Mesendoderm (in vitro differentiated cells): ENCODE data around the gene LPIN1.
A peak's percentile ranks its signal among the peaks of the same experiment; 100 is the strongest.
"Not testable (repeated sequence)": the region's sequence is repeated elsewhere in the genome, so short reads cannot be mapped to it uniquely, and the experiment has no call there.

Experiments used
- DNase-seq: peaks from one replicate; pipeline ENCODE4 v3.0.0; 2013
- H2AK5ac ChIP-seq: 2 replicates; pipeline ENCODE4 v1.6.1; 2013; ENCODE audit warnings: low read length, inconsistent platforms
- H2BK120ac ChIP-seq: 2 replicates; pipeline ENCODE4 v1.6.1; 2013; ENCODE audit warnings: low read depth, mild to moderate bottlenecking, low read length, moderate library complexity, mixed read lengths
- H2BK15ac ChIP-seq: replicated peaks from 2 replicates; pipeline ENCODE4 v1.6.1; 2013; ENCODE audit warnings: low read depth, mild to moderate bottlenecking, moderate library complexity
- H2BK5ac ChIP-seq: 2 replicates; pipeline ENCODE4 v1.6.1; 2013; ENCODE audit warnings: low read length, inconsistent platforms
- H3K18ac ChIP-seq: 2 replicates; pipeline ENCODE4 v1.6.1; 2013; ENCODE audit warnings: mild to moderate bottlenecking, low read length, mixed read lengths
- H3K23ac ChIP-seq: one replicate; pipeline ENCODE4 v1.6.1; 2013; ENCODE audit warnings: low read length
- H3K27ac ChIP-seq: 2 replicates; pipeline ENCODE4 v1.5.1; 2013; ENCODE audit warnings: low read depth, mild to moderate bottlenecking, inconsistent platforms, low read length, moderate library complexity
- H3K27me3 ChIP-seq: 2 replicates; pipeline ENCODE4 v1.6.1; 2013; ENCODE audit warnings: low read length, control low read depth, mild to moderate bottlenecking, inconsistent platforms; ENCODE audit not compliant: insufficient read depth, poor library complexity
- H3K36me3 ChIP-seq: 2 replicates; pipeline ENCODE4 v1.6.1; 2013; ENCODE audit warnings: low read length, inconsistent platforms; ENCODE audit not compliant: control insufficient read depth, insufficient read depth
- H3K4ac ChIP-seq: one replicate; pipeline ENCODE4 v1.6.1; 2013; ENCODE audit warnings: low read depth, mild to moderate bottlenecking, low read length, moderate library complexity
- H3K4me1 ChIP-seq: 2 replicates; pipeline ENCODE4 v1.6.1; 2013; ENCODE audit warnings: low read depth, low read length, inconsistent platforms; ENCODE audit not compliant: control insufficient read depth
- H3K4me2 ChIP-seq: 2 replicates; pipeline ENCODE4 v1.6.1; 2013; ENCODE audit warnings: low read length
- H3K4me3 ChIP-seq: 2 replicates; pipeline ENCODE4 v1.5.1; 2013; ENCODE audit warnings: mild to moderate bottlenecking, low read length
- H3K56ac ChIP-seq: one replicate; pipeline ENCODE4 v1.6.1; 2013; ENCODE audit warnings: low read length
- H3K79me1 ChIP-seq: 2 replicates; pipeline ENCODE4 v1.6.1; 2013; ENCODE audit warnings: low read length, inconsistent platforms
- H3K79me2 ChIP-seq: 2 replicates; pipeline ENCODE4 v1.6.1; 2013; ENCODE audit warnings: mild to moderate bottlenecking, low read length; ENCODE audit not compliant: control insufficient read depth, insufficient read depth
- H3K9ac ChIP-seq: 2 replicates; pipeline ENCODE4 v1.6.1; 2013; ENCODE audit warnings: low read length, inconsistent platforms
- H4K5ac ChIP-seq: one replicate; pipeline ENCODE4 v1.6.1; 2013; ENCODE audit warnings: low read length
- H4K8ac ChIP-seq: one replicate; pipeline ENCODE4 v1.6.1; 2013; ENCODE audit warnings: low read depth, mild to moderate bottlenecking, control low read depth, low read length, moderate library complexity
- WGBS: extraction: QIAGEN DNeasy Blood & Tissue Kit; methylation state at CpG from one replicate; pipeline ENCODE4 v1.1.7; 2013; ENCODE audit warnings: low lambda C conversion rate, missing lambda C conversion rate; ENCODE audit not compliant: insufficient coverage; ENCODE audit errors: extremely low coverage; 5-methylcytosine and 5-hydroxymethylcytosine counted together

LPIN1 gene

DNA sequence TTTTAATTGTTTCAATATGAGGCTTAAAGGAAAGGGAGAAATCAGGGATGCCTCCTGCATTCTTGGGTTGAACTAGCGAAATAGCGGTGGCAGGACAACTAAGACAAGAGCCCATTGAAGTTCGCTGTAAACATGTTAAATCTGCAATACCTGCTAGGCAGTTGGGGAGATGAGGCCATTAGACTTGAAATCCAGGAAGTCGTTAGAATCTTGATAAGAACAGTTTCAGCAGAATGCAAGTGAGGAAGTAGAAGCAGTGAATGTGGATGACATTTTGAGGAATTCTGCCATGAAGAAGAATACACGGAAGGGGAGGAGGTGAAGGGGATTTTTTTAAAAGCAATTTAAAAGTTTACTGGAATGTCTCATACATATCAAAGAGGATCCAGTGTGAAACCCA, 109.7 kb downstream of the LPIN1 start:
- no peaks in the 10 kb centered on the region for H3K36me3 ChIP-seq
- H3K4me1 ChIP-seq, result no peaks in the 10 kb centered on the region
- no peak overlapping the region for H3K4ac ChIP-seq
- no peak overlapping the region for H3K4me3 ChIP-seq
- H2BK15ac ChIP-seq, result no peak overlapping the region
- H3K4me2 ChIP-seq, result no peak overlapping the region
- H3K23ac ChIP-seq, result no peak overlapping the region
- H2AK5ac ChIP-seq, result no peak overlapping the region
- no peak overlapping the region for H3K56ac ChIP-seq
- H3K9ac ChIP-seq, result no peak overlapping the region
- no peaks in the 10 kb centered on the region for H3K79me2 ChIP-seq
- WGBS, result no CpG with 5 or more reads among the region's 5 CpGs
- no peak overlapping the region for H2BK5ac ChIP-seq
- no peak overlapping the region for H2BK120ac ChIP-seq
- no peak overlapping the region for H4K8ac ChIP-seq
- no peaks in the 10 kb centered on the region for H3K79me1 ChIP-seq
- H3K27ac ChIP-seq, result no peak overlapping the region
- no peaks in the 10 kb centered on the region for H3K27me3 ChIP-seq
- H3K18ac ChIP-seq, result no peak overlapping the region
- H4K5ac ChIP-seq, result no peak overlapping the region
- DNase-seq, result peak; percentile 18

DNA sequence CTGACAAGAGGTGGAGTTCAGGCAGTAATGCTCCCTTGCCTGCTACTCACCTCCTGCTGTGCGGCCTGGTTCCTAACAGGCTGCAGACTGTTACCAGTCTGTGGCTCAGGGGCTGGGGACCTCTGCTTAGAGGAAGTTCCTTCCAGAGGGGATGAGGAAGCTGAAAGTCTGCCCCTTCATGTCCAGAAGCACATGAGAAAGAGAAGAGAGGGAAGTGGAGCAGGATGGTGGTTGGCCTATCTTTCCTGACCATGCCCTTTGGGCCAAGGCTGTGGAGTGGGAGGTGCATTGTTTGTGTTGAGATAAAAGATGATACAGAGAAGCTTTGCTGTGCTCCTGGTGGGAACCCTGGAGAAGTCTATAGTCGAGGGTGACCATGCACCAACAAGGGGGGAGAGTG, 112.5 kb downstream of the LPIN1 start:
- Histone ChIP-seq H3K4me3 (no peak overlapping the region), H2BK120ac (no peak overlapping the region), H3K18ac (no peak overlapping the region), H3K27me3 (no peaks in the 10 kb centered on the region), H3K23ac (no peak overlapping the region), H3K4me1 (no peaks in the 10 kb centered on the region), H3K79me2 (no peaks in the 10 kb centered on the region), H3K36me3 (no peaks in the 10 kb centered on the region), H3K4me2 (no peak overlapping the region), H3K9ac (no peak overlapping the region), H3K27ac (no peak overlapping the region), H4K5ac (no peak overlapping the region), H2BK5ac (no peak overlapping the region), H3K4ac (no peak overlapping the region), H2BK15ac (no peak overlapping the region), H4K8ac (no peak overlapping the region), H3K56ac (no peak overlapping the region), H3K79me1 (no peaks in the 10 kb centered on the region), H2AK5ac (no peak overlapping the region)
- no peak for DNase-seq
- WGBS, result no CpG with 5 or more reads among the region's 2 CpGs

DNA sequence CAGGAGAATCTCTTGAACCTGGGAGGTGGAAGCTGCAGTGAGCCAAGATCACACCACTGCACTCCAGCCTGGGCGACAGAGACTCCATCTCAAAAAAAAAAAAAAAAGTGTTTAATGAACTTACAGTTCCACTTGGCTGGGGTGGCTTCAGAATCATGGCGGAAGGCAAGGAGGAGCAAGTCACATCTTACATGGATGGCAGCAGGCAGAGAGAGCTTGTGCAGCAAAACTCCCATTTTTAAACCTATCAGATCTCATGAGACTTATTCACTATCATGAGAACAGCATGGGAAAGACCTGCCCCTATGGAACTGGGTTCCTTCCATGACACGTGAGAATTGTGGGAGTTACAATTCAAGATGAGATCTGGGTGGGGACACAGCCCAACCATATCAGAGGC, 113.5 kb downstream of the LPIN1 start:
- not testable (repeated sequence) for H2BK120ac ChIP-seq, H2BK15ac ChIP-seq, H3K9ac ChIP-seq, H2BK5ac ChIP-seq, DNase-seq, H3K79me1 ChIP-seq, H4K8ac ChIP-seq, H2AK5ac ChIP-seq, H3K23ac ChIP-seq, H3K4ac ChIP-seq, H3K18ac ChIP-seq, H3K79me2 ChIP-seq, H3K4me3 ChIP-seq, H3K4me2 ChIP-seq, H3K27ac ChIP-seq, H3K56ac ChIP-seq, H3K27me3 ChIP-seq, H3K4me1 ChIP-seq, H4K5ac ChIP-seq, H3K36me3 ChIP-seq
- no CpG with 5 or more reads among the region's 3 CpGs for WGBS

DNA sequence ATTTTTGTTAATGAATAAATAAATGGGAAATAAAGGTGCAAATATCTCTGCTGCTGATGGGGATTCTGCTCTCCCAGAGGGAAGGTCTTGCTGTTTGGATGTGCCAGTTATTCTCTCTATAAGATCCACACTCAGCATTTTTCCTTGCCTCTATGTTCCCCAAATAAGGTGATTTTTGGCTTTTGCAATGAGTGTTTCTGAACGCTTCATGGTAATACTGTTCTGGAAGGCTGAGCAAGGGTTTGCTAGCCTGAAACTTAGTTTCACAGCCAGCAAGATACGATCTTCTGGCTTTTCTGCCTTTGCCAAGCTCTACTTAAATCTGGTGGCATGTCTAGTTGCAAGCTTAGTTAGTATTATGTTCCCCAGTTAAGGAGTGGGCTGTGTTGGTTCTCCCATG, 114.6 kb downstream of the LPIN1 start:
- H3K79me2 ChIP-seq, result no peaks in the 10 kb centered on the region
- H4K5ac ChIP-seq, result no peak overlapping the region
- no peak overlapping the region for H3K23ac ChIP-seq
- no peak overlapping the region for H3K56ac ChIP-seq
- no peak for DNase-seq
- no peak overlapping the region for H3K4me3 ChIP-seq
- no peak overlapping the region for H3K9ac ChIP-seq
- no peaks in the 10 kb centered on the region for H3K36me3 ChIP-seq
- no peak overlapping the region for H3K18ac ChIP-seq
- no peak overlapping the region for H3K27ac ChIP-seq
- no CpG with 5 or more reads among the region's 2 CpGs for WGBS
- H2BK5ac ChIP-seq, result no peak overlapping the region
- no peaks in the 10 kb centered on the region for H3K79me1 ChIP-seq
- H3K4ac ChIP-seq, result no peak overlapping the region
- H2BK120ac ChIP-seq, result no peak overlapping the region
- H4K8ac ChIP-seq, result no peak overlapping the region
- no peaks in the 10 kb centered on the region for H3K4me1 ChIP-seq
- H2BK15ac ChIP-seq, result no peak overlapping the region
- no peak overlapping the region for H3K4me2 ChIP-seq
- H2AK5ac ChIP-seq, result no peak overlapping the region
- no peaks in the 10 kb centered on the region for H3K27me3 ChIP-seq

DNA sequence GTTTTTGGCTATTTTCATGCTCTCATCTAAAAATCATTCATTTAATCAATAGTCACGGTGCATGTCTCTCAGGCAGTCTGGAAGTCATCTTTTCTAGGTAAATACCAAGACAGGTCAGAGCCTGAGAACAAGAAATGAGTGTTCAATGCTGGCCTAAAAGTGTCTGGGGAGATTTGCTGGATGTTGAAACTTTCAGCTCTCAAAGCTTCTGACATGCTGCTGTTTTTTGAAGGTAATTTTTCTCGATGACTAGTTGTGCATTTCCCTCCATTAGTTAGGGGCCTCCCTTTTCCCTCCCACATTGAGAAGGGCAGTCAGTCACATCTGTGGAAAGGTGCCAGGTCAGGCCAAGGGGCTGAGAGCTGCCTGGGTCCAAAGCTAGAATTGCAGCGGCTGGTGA, 115.6 kb downstream of the LPIN1 start:
- H4K5ac ChIP-seq, result no peak overlapping the region
- H3K4me1 ChIP-seq, result no peaks in the 10 kb centered on the region
- no peak overlapping the region for H4K8ac ChIP-seq
- no peak overlapping the region for H2AK5ac ChIP-seq
- H3K4ac ChIP-seq, result no peak overlapping the region
- H3K4me3 ChIP-seq, result no peak overlapping the region
- no peak for DNase-seq
- no peak overlapping the region for H3K23ac ChIP-seq
- no peak overlapping the region for H3K4me2 ChIP-seq
- no peak overlapping the region for H3K27ac ChIP-seq
- no CpG with 5 or more reads among the region's 3 CpGs for WGBS
- no peaks in the 10 kb centered on the region for H3K79me1 ChIP-seq
- no peak overlapping the region for H2BK15ac ChIP-seq
- no peaks in the 10 kb centered on the region for H3K79me2 ChIP-seq
- no peaks in the 10 kb centered on the region for H3K36me3 ChIP-seq
- H3K18ac ChIP-seq, result no peak overlapping the region
- H2BK120ac ChIP-seq, result no peak overlapping the region
- H2BK5ac ChIP-seq, result no peak overlapping the region
- H3K56ac ChIP-seq, result no peak overlapping the region
- H3K27me3 ChIP-seq, result no peaks in the 10 kb centered on the region
- H3K9ac ChIP-seq, result no peak overlapping the region

DNA sequence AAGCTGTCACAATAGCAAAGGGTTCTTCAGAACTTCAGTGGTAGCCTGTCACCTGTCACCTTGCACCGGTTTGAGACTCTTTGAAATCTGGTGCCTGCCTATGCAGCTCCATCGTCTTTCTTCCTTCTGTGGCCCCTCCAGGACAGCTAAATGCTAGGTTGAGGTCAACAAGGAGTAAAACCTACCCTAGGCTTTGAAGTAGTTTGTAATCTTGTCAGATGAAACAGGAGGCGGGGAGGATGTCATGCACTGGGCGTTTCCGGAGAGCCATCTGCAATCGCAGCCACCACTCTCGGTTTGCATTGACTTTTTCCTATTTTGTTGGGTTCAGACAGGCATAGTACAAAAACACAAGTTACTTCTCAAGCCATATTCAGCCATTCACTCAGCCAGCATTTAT, 116.7 kb downstream of the LPIN1 start:
- no peak overlapping the region for H3K4me2 ChIP-seq
- H3K23ac ChIP-seq, result no peak overlapping the region
- no peak overlapping the region for H2BK15ac ChIP-seq
- DNase-seq, result no peak
- H3K18ac ChIP-seq, result no peak overlapping the region
- no peaks in the 10 kb centered on the region for H3K4me1 ChIP-seq
- H3K36me3 ChIP-seq, result no peaks in the 10 kb centered on the region
- no peaks in the 10 kb centered on the region for H3K27me3 ChIP-seq
- no peak overlapping the region for H3K4me3 ChIP-seq
- peak overlapping the region; percentile 36 for H3K56ac ChIP-seq
- no peak overlapping the region for H3K4ac ChIP-seq
- H3K79me1 ChIP-seq, result no peaks in the 10 kb centered on the region
- H4K8ac ChIP-seq, result no peak overlapping the region
- H2AK5ac ChIP-seq, result no peak overlapping the region
- no CpG with 5 or more reads among the region's 7 CpGs for WGBS
- no peak overlapping the region for H3K9ac ChIP-seq
- no peak overlapping the region for H2BK120ac ChIP-seq
- no peaks in the 10 kb centered on the region for H3K79me2 ChIP-seq
- H4K5ac ChIP-seq, result no peak overlapping the region
- no peak overlapping the region for H2BK5ac ChIP-seq
- H3K27ac ChIP-seq, result no peak overlapping the region
